A673 (cell line): ENCODE results near the gene RCBTB2.

ENCODE experiments used
- CTCF ChIP-seq: fragments of 300-800, 200-600 bp; sonication (generic); conservative IDR thresholded peaks from 2 replicates; pipeline ENCODE4 v1.5.1; 2017; ENCODE audit warnings: low read depth, mild to moderate bottlenecking, antibody characterized with exemption, low read length, moderate library complexity, mixed read lengths
- EZH2 ChIP-seq: fragments of 200-600 bp; sonication (generic); IDR thresholded peaks from 2 replicates; pipeline ENCODE4 v1.6.1; 2017; ENCODE audit warnings: borderline replicate concordance, low read depth, mild to moderate bottlenecking, mixed read lengths, antibody characterized with exemption, low read length; ENCODE audit not compliant: poor library complexity, severe bottlenecking

- TF ChIP-seq CTCF: no peak
- TF ChIP-seq EZH2: no peak
Measured at GRCh38 chr13:48530833-48531232, 2.0 kb downstream of the RCBTB2 start.
